K562 (cell line): ENCODE data around the gene NUP214. TPM values are rescaled to one million over a fixed set of nuclear protein-coding genes. Genes with fewer than 3 reads are reported as not detected.
"Not testable (repeated sequence)": the region's sequence is repeated elsewhere in the genome, so short reads cannot be mapped to it uniquely, and the experiment has no call there.

Experiments used
- ATAC-seq: fragments of 200-7000 bp; cut with Tn5 transposase; 3 replicates; pipeline ENCODE4 v1.9.1; 2020; ENCODE audit warnings: moderate library complexity
- BruUV-seq: library from RNA; stranded (reverse); fragments of 400-500 nt; replicated peaks from 2 replicates; lab custom pipeline; 2021; lab: Mats Ljungman, UMichigan
- CTCF ChIA-PET: fragments of 300-600 bp; formaldehyde crosslinking; extraction: SDS; loops from one replicate; lab custom pipeline; 2021; ENCODE audit warnings: low intra/inter-chr PET ratio; lab: Yijun Ruan, JAX
- POLR2A ChIA-PET: fragments of 300-600, 350-650 bp; sonication (Branson Sonifier 250); formaldehyde crosslinking; extraction: SDS; loops from one replicate; lab custom pipeline; 2021; ENCODE audit warnings: antibody characterized with exemption, inconsistent platforms; lab: Yijun Ruan, JAX
- DNase-seq, 4 experiments: peaks; one replicate each; pipeline versions ENCODE4 v3.0.0 to v3.0.0-alpha.2; 2011 to 2018; ENCODE audit warnings: low spot score in 3 of 4, mixed read lengths in 3 of 4; ENCODE audit errors: extremely low read depth in 1 of 4
- FAIRE-seq: peaks from 2 replicates; lab custom pipeline; 2011; peaks lifted over from hg19 to GRCh38; lab: Jason Lieb, UNC
- H2AFZ ChIP-seq: 2 replicates; pipeline ENCODE4 v1.6.0; 2011; ENCODE audit warnings: low read depth, low read length, control low read depth, inconsistent platforms
- H3K27ac ChIP-seq: fragments of 200-600 bp; 3 replicates; pipeline ENCODE4 v1.8.0; 2011; ENCODE audit warnings: low read depth, mild to moderate bottlenecking, control low read depth, inconsistent platforms, low read length, moderate library complexity, mixed read lengths; ENCODE audit errors: extremely low read depth
- H3K27me3 ChIP-seq, 2 experiments: fragments of 300-600 bp in 1 of 2; 2 replicates in 1 of 2; 3 replicates in 1 of 2; pipeline versions ENCODE4 v1.6.0 to v1.8.0; 2011; ENCODE audit warnings: inconsistent platforms in 2 of 2, low read length in 2 of 2, mild to moderate bottlenecking in 1 of 2, mixed read lengths in 1 of 2, moderate library complexity in 1 of 2; ENCODE audit not compliant: control insufficient read depth in 2 of 2, insufficient read depth in 2 of 2
- H3K36me3 ChIP-seq: fragments of 300-600 bp; 3 replicates; pipeline ENCODE4 v1.8.0; 2011; ENCODE audit warnings: mild to moderate bottlenecking, low read length, inconsistent platforms; ENCODE audit not compliant: control insufficient read depth, insufficient read depth
- H3K4me1 ChIP-seq, 2 experiments: fragments of 200-600 bp in 1 of 2; replicated peaks in 1 of 2; 2 replicates in 1 of 2; 3 replicates in 1 of 2; pipeline versions ENCODE4 v1.5.1 to v1.8.0; 2011; ENCODE audit warnings: inconsistent platforms in 2 of 2, low read length in 2 of 2, mild to moderate bottlenecking in 1 of 2, mixed read lengths in 1 of 2, moderate library complexity in 1 of 2; ENCODE audit not compliant: control insufficient read depth in 2 of 2, insufficient read depth in 2 of 2
- H3K4me2 ChIP-seq: 2 replicates; pipeline ENCODE4 v1.6.1; 2011; ENCODE audit warnings: low read length, control low read depth, inconsistent platforms, mixed read lengths; ENCODE audit not compliant: insufficient read depth
- H3K4me3 ChIP-seq: fragments of 200-600 bp; sonication (generic), shearing (Covaris generic); 2 replicates; pipeline ENCODE4 v1.5.1; 2016; ENCODE audit warnings: control low read depth, inconsistent platforms
- H3K79me2 ChIP-seq: fragments of 200-600 bp; 3 replicates; pipeline ENCODE4 v1.8.0; 2011; ENCODE audit warnings: low read length, inconsistent platforms; ENCODE audit not compliant: control insufficient read depth, insufficient read depth
- H3K9ac ChIP-seq, 2 experiments: 2 replicates each; pipeline versions ENCODE4 v1.6.0 to v1.6.1; 2011; ENCODE audit warnings: low read depth in 2 of 2, low read length in 2 of 2, control low read depth in 1 of 2, inconsistent platforms in 1 of 2, mild to moderate bottlenecking in 1 of 2, mixed read lengths in 1 of 2; ENCODE audit not compliant: insufficient read depth in 1 of 2
- H3K9me1 ChIP-seq: one replicate; pipeline ENCODE4 v1.6.0; 2011; ENCODE audit warnings: inconsistent platforms, mild to moderate bottlenecking, low read length, moderate library complexity; ENCODE audit not compliant: control insufficient read depth, insufficient read depth
- H3K9me3 ChIP-seq: replicated peaks from 2 replicates; pipeline ENCODE4 v1.5.1; 2011; ENCODE audit warnings: low read depth, low read length, inconsistent platforms; ENCODE audit not compliant: control insufficient read depth, insufficient read depth
- H4K20me1 ChIP-seq: replicated peaks from 2 replicates; pipeline ENCODE4 v1.6.1; 2011; ENCODE audit warnings: low read length, inconsistent platforms, mixed read lengths; ENCODE audit not compliant: control insufficient read depth, insufficient read depth
- WGBS: fragments of 100-300 bp; shearing (Covaris generic); methylation state at CpG from one replicate; pipeline ENCODE4 v1.1.6; 2016; ENCODE audit warnings: low coverage, mixed read lengths; ENCODE audit not compliant: insufficient coverage; ENCODE audit errors: missing lambda C conversion rate; 5-methylcytosine and 5-hydroxymethylcytosine counted together
- in situ Hi-C: fragments of 300-500 bp; cut with MboI; formaldehyde crosslinking; loops from 4 replicates; pipeline ENCODE4 v1.15.0; 2018; ENCODE audit warnings: inconsistent platforms, mixed read lengths
- intact Hi-C: fragments of 100-400 bp; cut with micrococcal nuclease; formaldehyde crosslinking; loops from 2 replicates; pipeline ENCODE4 v1.14.2; 2022
- polyA plus RNA-seq, 8 experiments: library from polyadenylated mRNA; depleted of rRNA in 4 of 8; stranded (reverse) in 5 of 8; unstranded in 3 of 8; fragments of >200 nt; fragmentation: Nextera tagmentation in 2 of 8; fragmentation: Illumina TruSeq in 1 of 8; extraction: Ambion mirVana in 2 of 8; extraction: Trizol in 1 of 8; gene quantifications; 2 replicates each; pipeline versions ENCODE4 v1.2.1 to v1.2.3, GENCODE V29; 2011 to 2014; ENCODE audit warnings: inconsistent platforms in 1 of 8, missing spikeins in 1 of 8
- total RNA-seq, 7 experiments: library from RNA; depleted of rRNA in 6 of 7; stranded (reverse); fragments of >200 nt in 6 of 7; fragmentation: Illumina TruSeq in 2 of 7; extraction: Trizol in 2 of 7; gene quantifications; 2 replicates each; pipeline versions ENCODE4 v1.2.1 to v1.2.3, GENCODE V29; 2011 to 2021; ENCODE audit warnings: low replicate concordance in 1 of 7
- TF ChIP-seq, protein P1 (sequence below): sonication (generic); formaldehyde crosslinking; IDR thresholded peaks from 2 replicates; pipeline ENCODE4 v1.8.1; 2023; ENCODE audit warnings: mild to moderate bottlenecking, missing genetic modification reagents
- TF ChIP-seq, protein P2 (sequence below), 2 experiments: fragments of 450-650 bp in 1 of 2; sonication (generic) in 1 of 2; formaldehyde crosslinking in 1 of 2; IDR thresholded peaks in 1 of 2; conservative IDR thresholded peaks in 1 of 2; 2 replicates each; pipeline versions ENCODE4 v1.6.1 to v1.8.1; 2016 to 2023; ENCODE audit warnings: mild to moderate bottlenecking in 2 of 2, moderate library complexity in 2 of 2, inconsistent platforms in 1 of 2, missing genetic modification reagents in 1 of 2

Gene NUP214
- total and polyA plus RNA-seq, 9 of the 15 experiments (the other 6 are each of a cell fraction or from before 2014, with no cell fraction given) = 56.9 to 332 (median 97.1) TPM

DNA sequence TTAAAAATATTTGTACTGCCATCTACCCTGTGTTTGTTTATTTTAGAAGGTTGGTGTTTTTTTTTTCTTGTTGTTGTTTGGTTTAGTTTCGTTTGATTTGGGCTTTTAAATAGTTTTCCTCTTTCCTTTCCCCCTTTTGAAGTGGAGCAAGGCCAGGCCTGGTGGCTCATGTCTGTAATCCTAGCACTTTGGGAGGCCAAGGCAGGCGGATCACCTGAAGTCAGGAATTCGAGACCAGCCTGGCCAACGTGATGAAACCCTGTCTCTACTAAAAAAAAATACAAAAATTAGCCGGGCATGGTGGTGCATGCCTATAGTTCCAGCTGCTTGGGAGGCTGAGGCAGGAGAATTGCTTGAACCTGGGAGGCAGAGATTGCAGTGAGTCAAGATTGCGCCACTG, 65.6 kb downstream of the NUP214 start:
- H2AFZ ChIP-seq, H3K27ac ChIP-seq, in situ Hi-C loops, H3K79me2 ChIP-seq, H3K9me3 ChIP-seq, FAIRE-seq, H4K20me1 ChIP-seq, H3K4me1 ChIP-seq, H3K4me2 ChIP-seq, H3K9me1 ChIP-seq, ATAC-seq, intact Hi-C loops, H3K4me3 ChIP-seq, H3K27me3 ChIP-seq, H3K9ac ChIP-seq, DNase-seq, CTCF ChIA-PET, BruUV-seq: not testable (repeated sequence)
- WGBS = 81% methylated on average over 6 of the region's 6 CpGs
- TF ChIP-seq, protein P1, sequence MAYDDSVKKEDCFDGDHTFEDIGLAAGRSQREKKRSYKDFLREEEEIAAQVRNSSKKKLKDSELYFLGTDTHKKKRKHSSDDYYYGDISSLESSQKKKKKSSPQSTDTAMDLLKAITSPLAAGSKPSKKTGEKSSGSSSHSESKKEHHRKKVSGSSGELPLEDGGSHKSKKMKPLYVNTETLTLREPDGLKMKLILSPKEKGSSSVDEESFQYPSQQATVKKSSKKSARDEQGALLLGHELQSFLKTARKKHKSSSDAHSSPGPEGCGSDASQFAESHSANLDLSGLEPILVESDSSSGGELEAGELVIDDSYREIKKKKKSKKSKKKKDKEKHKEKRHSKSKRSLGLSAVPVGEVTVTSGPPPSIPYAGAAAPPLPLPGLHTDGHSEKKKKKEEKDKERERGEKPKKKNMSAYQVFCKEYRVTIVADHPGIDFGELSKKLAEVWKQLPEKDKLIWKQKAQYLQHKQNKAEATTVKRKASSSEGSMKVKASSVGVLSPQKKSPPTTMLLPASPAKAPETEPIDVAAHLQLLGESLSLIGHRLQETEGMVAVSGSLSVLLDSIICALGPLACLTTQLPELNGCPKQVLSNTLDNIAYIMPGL (CRISPR knock-in tag) = peak; percentile 72; the same call in 1 of the 2 replicates
- TF ChIP-seq, protein P2, sequence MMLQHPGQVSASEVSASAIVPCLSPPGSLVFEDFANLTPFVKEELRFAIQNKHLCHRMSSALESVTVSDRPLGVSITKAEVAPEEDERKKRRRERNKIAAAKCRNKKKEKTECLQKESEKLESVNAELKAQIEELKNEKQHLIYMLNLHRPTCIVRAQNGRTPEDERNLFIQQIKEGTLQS (IDR thresholded peaks at IDR 0.05) = not testable (repeated sequence)
- TF ChIP-seq, protein P2 (CRISPR knock-in tag; conservative IDR thresholded peaks at IDR 0.05) = peak; percentile 73
- POLR2A ChIA-PET = interaction anchor here (0.7 to 17.8 kb wide), 8 partner anchors 8 to 94 kb away, joined by 3 to 264 read pairs (median 4); no protein-coding TSS in a partner anchor
- H3K36me3 ChIP-seq = peaks cover 94% of the 10 kb centered on the region
